Measurements from ENCODE around the gene CRB1. TPM values are rescaled to one million over a fixed set of nuclear protein-coding genes. Genes with fewer than 3 reads are reported as not detected.

Gene CRB1
- total RNA-seq, 6 experiments from 2014 or later = 0.07 TPM; not detected in 5

GRCh38 chr1:197306381-197307062, 38.5 kb downstream of the CRB1 start:
- Mint-ChIP-seq H3K9me3 (no peaks in the 10 kb centered on the region), H3K36me3 (ENCODE audit: low read depth) (no peaks in the 10 kb centered on the region), H3K27me3 (ENCODE audit: insufficient read depth) (no peaks in the 10 kb centered on the region), H3K4me1 (ENCODE audit: low read depth) (peaks cover 21% of the 10 kb centered on the region), H3K4me3 (no peak overlapping the region), H3K27ac (no peak overlapping the region)
- no peak for TF ChIP-seq CTCF (IDR thresholded peaks at IDR 0.05)
- no peak for DNase-seq

GRCh38 chr1:197307136-197307535, 39.1 kb downstream of the CRB1 start:
- no peaks in the 10 kb centered on the region for H3K36me3 Mint-ChIP-seq (ENCODE audit: low read depth)
- no peak for TF ChIP-seq CTCF (IDR thresholded peaks at IDR 0.05)
- no peaks in the 10 kb centered on the region for H3K9me3 Mint-ChIP-seq
- DNase-seq = no peak
- H3K4me1 Mint-ChIP-seq (ENCODE audit: low read depth) = peaks cover 21% of the 10 kb centered on the region
- H3K4me3 Mint-ChIP-seq = no peak overlapping the region
- H3K27ac Mint-ChIP-seq = no peak overlapping the region
- no peaks in the 10 kb centered on the region; the same call in 1 of the 2 replicates for H3K27me3 Mint-ChIP-seq (ENCODE audit: insufficient read depth)

- Mint-ChIP-seq H3K27ac (no peak overlapping the region), H3K4me1 (ENCODE audit: low read depth) (peaks cover 17% of the 10 kb centered on the region), H3K36me3 (ENCODE audit: low read depth) (no peaks in the 10 kb centered on the region), H3K9me3 (no peaks in the 10 kb centered on the region), H3K4me3 (no peak overlapping the region), H3K27me3 (ENCODE audit: insufficient read depth) (no peaks in the 10 kb centered on the region; the same call in 1 of the 2 replicates)
- DNase-seq = no peak
- no peak for TF ChIP-seq CTCF (IDR thresholded peaks at IDR 0.05)
Measured at GRCh38 chr1:197307551-197307950, 39.5 kb downstream of the CRB1 start.

GRCh38 chr1:197311081-197311480, 43.0 kb downstream of the CRB1 start:
- DNase-seq = no peak
- Mint-ChIP-seq H3K4me3 (no peak overlapping the region), H3K27ac (no peak overlapping the region), H3K36me3 (ENCODE audit: low read depth) (no peaks in the 10 kb centered on the region), H3K4me1 (ENCODE audit: low read depth) (peaks cover 9% of the 10 kb centered on the region; the same call in 1 of the 2 replicates), H3K27me3 (ENCODE audit: insufficient read depth) (no peaks in the 10 kb centered on the region; the same call in 1 of the 2 replicates), H3K9me3 (no peaks in the 10 kb centered on the region)
- no peak for TF ChIP-seq CTCF (IDR thresholded peaks at IDR 0.05)

- Mint-ChIP-seq H3K27ac (no peak overlapping the region), H3K4me3 (no peak overlapping the region), H3K9me3 (no peaks in the 10 kb centered on the region), H3K27me3 (ENCODE audit: insufficient read depth) (no peaks in the 10 kb centered on the region; the same call in 1 of the 2 replicates), H3K4me1 (ENCODE audit: low read depth) (peaks cover 7% of the 10 kb centered on the region; the same call in 1 of the 2 replicates), H3K36me3 (ENCODE audit: low read depth) (no peaks in the 10 kb centered on the region)
- no peak for TF ChIP-seq CTCF (IDR thresholded peaks at IDR 0.05)
- DNase-seq = no peak
Measured at GRCh38 chr1:197312163-197312562, 44.1 kb downstream of the CRB1 start.

All from HFFc6 (cell line).